GM15510 (cell line): Measurements from ENCODE around the gene CA5A.

Experiments used
- POLR2A ChIP-seq: IDR thresholded peaks from 3 replicates; pipeline ENCODE4 v1.6.1; 2011; ENCODE audit warnings: borderline replicate concordance; ENCODE audit not compliant: insufficient read length; ENCODE audit errors: extremely low read depth

CA5A gene

GRCh38 chr16:87926246-87927194, 9.8 kb downstream of the CA5A start:
- TF ChIP-seq POLR2A = no peak

GRCh38 chr16:87924811-87925670, 11.3 kb downstream of the CA5A start:
- no peak for TF ChIP-seq POLR2A

- no peak for TF ChIP-seq POLR2A
Measured at GRCh38 chr16:87924041-87924810, 12.1 kb downstream of the CA5A start.

GRCh38 chr16:87922250-87922871, 14.0 kb downstream of the CA5A start:
- no peak for TF ChIP-seq POLR2A

GRCh38 chr16:87921236-87921773, 15.0 kb downstream of the CA5A start:
- TF ChIP-seq POLR2A = no peak

- TF ChIP-seq POLR2A = no peak
Measured at GRCh38 chr16:87919681-87919994, 16.7 kb downstream of the CA5A start.

GRCh38 chr16:87918866-87919680, 17.3 kb downstream of the CA5A start:
- TF ChIP-seq POLR2A = no peak

- TF ChIP-seq POLR2A = no peak
Measured at GRCh38 chr16:87918338-87918737, 18.0 kb downstream of the CA5A start.

- no peak for TF ChIP-seq POLR2A
Measured at GRCh38 chr16:87917503-87917902, 18.8 kb downstream of the CA5A start.

GRCh38 chr16:87914812-87915211, 21.5 kb downstream of the CA5A start:
- TF ChIP-seq POLR2A = no peak

GRCh38 chr16:87897521-87898505, 38.5 kb downstream of the CA5A start:
- no peak for TF ChIP-seq POLR2A

- no peak for TF ChIP-seq POLR2A
Measured at GRCh38 chr16:87895641-87896141, 40.6 kb downstream of the CA5A start.
